ENCODE data around the gene LILRB3. TPM values are rescaled to one million over a fixed set of nuclear protein-coding genes. Genes with fewer than 3 reads are reported as not detected.
"Not testable (repeated sequence)": the region's sequence is repeated elsewhere in the genome, so short reads cannot be mapped to it uniquely, and the experiment has no call there.

LILRB3 gene
- total RNA-seq, 2 donors from 2014 or later = 0.43 to 0.47 TPM

GRCh38 chr19:54231077-54231931 lies 8.5 kb upstream of the LILRB3 start:
- Mint-ChIP-seq H3K27me3 (peaks cover 30 to 39% of the 10 kb centered on the region in 2 donors), H3K36me3 (no peaks in the 10 kb centered on the region), H3K4me1 (ENCODE audit: low read depth in 2 of 2) (peaks cover 4% of the 10 kb centered on the region in 2 donors), H3K27ac (no peak overlapping the region), H3K4me3 (no peak overlapping the region), H3K9me3 (no peaks in the 10 kb centered on the region)
- ATAC-seq (peak; percentile 90 to 91), DNase-seq (ENCODE audit: low spot score) (peak; percentile 92)

GRCh38 chr19:54230031-54230430 lies 7.2 kb upstream of the LILRB3 start:
- Mint-ChIP-seq H3K4me1 (ENCODE audit: low read depth in 2 of 2) (peaks cover 4% of the 10 kb centered on the region in 2 donors), H3K9me3 (no peaks in the 10 kb centered on the region), H3K4me3 (no peak overlapping the region), H3K27me3 (peaks cover 26 to 32% of the 10 kb centered on the region in 2 donors), H3K27ac (no peak overlapping the region), H3K36me3 (no peaks in the 10 kb centered on the region)
- no peak for ATAC-seq
- no peak for DNase-seq (ENCODE audit: low spot score)

- ATAC-seq (no peak), DNase-seq (ENCODE audit: low spot score) (no peak)
- Mint-ChIP-seq H3K27me3 (peaks cover 25 to 26% of the 10 kb centered on the region in 2 donors), H3K36me3 (no peaks in the 10 kb centered on the region), H3K4me1 (ENCODE audit: low read depth in 2 of 2) (peaks cover 4% of the 10 kb centered on the region in 2 donors), H3K9me3 (no peaks in the 10 kb centered on the region), H3K4me3 (no peak overlapping the region), H3K27ac (no peak overlapping the region)
Observed at GRCh38 chr19:54229146-54229545, 6.3 kb upstream of the LILRB3 start.

- not testable (repeated sequence) for ATAC-seq; H3K27ac Mint-ChIP-seq; H3K4me1 Mint-ChIP-seq (ENCODE audit: low read depth in 2 of 2); H3K36me3 Mint-ChIP-seq; DNase-seq (ENCODE audit: low spot score); H3K4me3 Mint-ChIP-seq; H3K9me3 Mint-ChIP-seq
- peaks cover 11 to 19% of the 10 kb centered on the region in 2 donors for H3K27me3 Mint-ChIP-seq
Observed at GRCh38 chr19:54224619-54225018, 1.8 kb upstream of the LILRB3 start.

GRCh38 chr19:54223937-54224281 lies 1.1 kb upstream of the LILRB3 start:
- not testable (repeated sequence) for DNase-seq (ENCODE audit: low spot score); H3K36me3 Mint-ChIP-seq; H3K4me3 Mint-ChIP-seq; H3K4me1 Mint-ChIP-seq (ENCODE audit: low read depth in 2 of 2); H3K9me3 Mint-ChIP-seq
- ATAC-seq = peak in 1 of 2 donors; percentile 34
- Mint-ChIP-seq H3K27me3 (peaks cover 6 to 15% of the 10 kb centered on the region in 2 donors), H3K27ac (peak overlapping the region in 1 of 2 donors; percentile 53)

GRCh38 chr19:54223277-54223936 lies 600 bp upstream of the LILRB3 start:
- H3K4me1 Mint-ChIP-seq (ENCODE audit: low read depth in 2 of 2); H3K36me3 Mint-ChIP-seq; H3K9me3 Mint-ChIP-seq; H3K4me3 Mint-ChIP-seq: not testable (repeated sequence)
- Mint-ChIP-seq H3K27ac (peak overlapping the region in 1 of 2 donors; percentile 53), H3K27me3 (peaks cover 4 to 14% of the 10 kb centered on the region in 2 donors)
- DNase-seq (ENCODE audit: low spot score) (peak; percentile 58), ATAC-seq (peak in 1 of 2 donors; percentile 22)

DNA sequence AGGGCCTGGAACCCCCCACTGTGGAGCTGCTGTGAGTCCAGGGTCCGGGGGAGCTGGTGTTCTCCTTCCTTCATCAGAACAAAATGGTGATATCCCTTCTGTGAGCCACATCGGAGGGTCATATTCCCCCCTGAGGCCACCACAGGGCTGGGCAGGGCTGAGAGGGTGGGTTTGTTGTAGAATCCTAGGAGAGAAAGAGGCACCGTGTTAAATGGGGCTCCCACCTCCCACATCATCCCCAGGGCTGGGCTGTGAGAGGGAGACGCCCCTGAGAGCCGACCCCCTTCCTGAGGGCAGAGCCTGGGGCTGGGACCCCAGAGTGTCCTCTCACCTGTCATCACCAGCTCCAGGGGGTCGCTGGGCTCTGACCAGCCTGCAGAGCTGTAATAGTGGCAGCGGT lies 860 bp downstream of the LILRB3 start:
- peaks cover 0 to 12% of the 10 kb centered on the region in 2 donors for H3K27me3 Mint-ChIP-seq
- not testable (repeated sequence) for H3K9me3 Mint-ChIP-seq; DNase-seq (ENCODE audit: low spot score); H3K4me3 Mint-ChIP-seq; ATAC-seq; H3K36me3 Mint-ChIP-seq; H3K4me1 Mint-ChIP-seq (ENCODE audit: low read depth in 2 of 2); H3K27ac Mint-ChIP-seq

DNA sequence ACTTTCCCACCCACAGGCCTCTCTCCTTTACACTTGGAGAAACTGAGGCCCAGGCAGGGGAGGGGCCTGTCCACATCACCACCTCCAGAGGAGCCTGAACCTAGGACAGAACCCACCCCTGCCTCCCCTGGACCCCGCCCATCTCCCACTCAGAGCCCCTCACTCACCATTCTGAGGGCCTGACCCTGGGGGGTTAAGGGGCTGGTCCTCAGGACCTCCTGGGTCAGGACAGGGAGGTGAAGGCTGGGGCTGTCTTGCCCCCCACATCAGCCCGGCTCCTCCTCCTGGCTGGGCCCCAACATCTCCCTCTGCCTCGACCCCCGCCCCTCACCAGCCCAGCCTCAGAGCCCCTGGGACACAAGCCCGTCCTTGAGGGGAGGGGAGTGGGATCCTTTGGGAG lies 3.1 kb downstream of the LILRB3 start:
- peaks cover 0 to 12% of the 10 kb centered on the region in 2 donors for H3K27me3 Mint-ChIP-seq
- H3K36me3 Mint-ChIP-seq; H3K4me3 Mint-ChIP-seq; H3K4me1 Mint-ChIP-seq (ENCODE audit: low read depth in 2 of 2); ATAC-seq; H3K9me3 Mint-ChIP-seq; H3K27ac Mint-ChIP-seq; DNase-seq (ENCODE audit: low spot score): not testable (repeated sequence)

DNA sequence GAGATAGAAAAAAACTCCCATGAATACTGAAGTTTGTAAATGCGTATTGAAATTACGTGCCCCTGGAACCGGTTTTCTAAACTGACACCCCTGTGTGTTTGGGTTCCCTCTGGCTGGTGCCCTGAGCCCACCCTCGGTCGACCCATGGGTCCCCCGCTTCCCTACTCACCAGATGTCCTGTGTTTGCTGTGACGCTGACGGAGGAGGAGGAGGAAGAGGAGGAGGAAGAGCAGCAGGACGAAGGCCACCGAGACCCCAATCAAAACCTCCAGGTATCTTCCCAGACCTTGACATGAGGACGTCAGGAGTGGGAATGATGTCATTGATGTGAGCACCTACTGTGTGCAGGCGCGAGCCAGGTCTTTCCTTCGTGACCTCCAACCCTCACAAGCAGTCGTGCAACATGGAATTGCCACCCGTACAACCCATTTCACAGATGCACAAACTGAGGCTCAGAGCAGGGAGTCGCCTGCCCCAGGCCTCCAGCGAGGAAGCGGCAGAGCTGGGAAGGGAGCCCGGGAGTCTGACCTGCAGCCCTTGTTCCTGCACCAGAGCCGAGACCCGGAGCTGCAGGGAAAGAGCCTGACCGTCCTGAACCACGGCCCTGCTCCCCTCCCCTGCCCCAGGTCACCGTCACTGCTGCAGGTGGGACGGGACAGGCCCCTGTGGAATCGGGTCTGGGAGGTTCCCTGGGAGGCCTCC lies 3.7 kb downstream of the LILRB3 start:
- peaks cover 0 to 12% of the 10 kb centered on the region in 2 donors for H3K27me3 Mint-ChIP-seq
- ATAC-seq (no peak), DNase-seq (ENCODE audit: low spot score) (no peak)
- no peaks in the 10 kb centered on the region for H3K36me3 Mint-ChIP-seq
- no peaks in the 10 kb centered on the region for H3K9me3 Mint-ChIP-seq
- H3K27ac Mint-ChIP-seq = no peak overlapping the region
- peaks cover 0 to 6% of the 10 kb centered on the region in 2 donors for H3K4me1 Mint-ChIP-seq (ENCODE audit: low read depth in 2 of 2)
- H3K4me3 Mint-ChIP-seq = no peak overlapping the region

GRCh38 chr19:54218259-54218658 lies 4.5 kb downstream of the LILRB3 start:
- Mint-ChIP-seq H3K4me3 (no peak overlapping the region), H3K27me3 (peaks cover 0 to 5% of the 10 kb centered on the region in 2 donors), H3K27ac (no peak overlapping the region), H3K9me3 (no peaks in the 10 kb centered on the region), H3K36me3 (no peaks in the 10 kb centered on the region), H3K4me1 (ENCODE audit: low read depth in 2 of 2) (peaks cover 0 to 2% of the 10 kb centered on the region in 2 donors)
- ATAC-seq (peak in 1 of 2 donors; percentile 24), DNase-seq (ENCODE audit: low spot score) (no peak)

GRCh38 chr19:54217517-54218247 lies 5.1 kb downstream of the LILRB3 start:
- ATAC-seq; H3K27me3 Mint-ChIP-seq; H3K36me3 Mint-ChIP-seq; H3K4me3 Mint-ChIP-seq; H3K27ac Mint-ChIP-seq; H3K4me1 Mint-ChIP-seq (ENCODE audit: low read depth in 2 of 2); DNase-seq (ENCODE audit: low spot score); H3K9me3 Mint-ChIP-seq: not testable (repeated sequence)

DNA sequence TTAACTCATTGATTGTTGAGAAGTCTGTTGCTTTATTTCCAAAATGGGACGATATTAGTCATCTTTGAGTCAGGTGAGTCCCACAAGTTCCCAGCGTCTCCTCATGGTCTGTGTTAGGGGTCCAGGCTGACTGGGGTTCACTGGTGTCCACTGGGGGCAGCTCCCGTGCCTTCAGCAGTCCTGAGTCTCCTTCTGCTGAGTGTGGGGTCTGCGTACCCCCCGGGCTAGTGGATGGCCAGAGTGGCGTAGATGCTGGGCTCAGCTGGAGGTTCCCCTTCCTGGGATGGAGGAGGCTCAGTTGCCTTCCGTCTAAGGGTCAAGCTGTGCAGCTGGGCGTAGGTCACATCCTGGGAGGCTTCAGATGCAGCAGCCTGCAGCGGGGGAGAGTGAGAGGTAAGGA lies 5.9 kb downstream of the LILRB3 start:
- peaks cover 0 to 3% of the 10 kb centered on the region in 2 donors for H3K27me3 Mint-ChIP-seq
- H3K4me1 Mint-ChIP-seq (ENCODE audit: low read depth in 2 of 2) = peaks cover 0 to 2% of the 10 kb centered on the region in 2 donors
- no peak for DNase-seq (ENCODE audit: low spot score)
- no peaks in the 10 kb centered on the region for H3K36me3 Mint-ChIP-seq
- ATAC-seq = no peak
- no peak overlapping the region for H3K4me3 Mint-ChIP-seq
- no peaks in the 10 kb centered on the region for H3K9me3 Mint-ChIP-seq
- H3K27ac Mint-ChIP-seq = peak overlapping the region in 1 of 2 donors; percentile 36

DNA sequence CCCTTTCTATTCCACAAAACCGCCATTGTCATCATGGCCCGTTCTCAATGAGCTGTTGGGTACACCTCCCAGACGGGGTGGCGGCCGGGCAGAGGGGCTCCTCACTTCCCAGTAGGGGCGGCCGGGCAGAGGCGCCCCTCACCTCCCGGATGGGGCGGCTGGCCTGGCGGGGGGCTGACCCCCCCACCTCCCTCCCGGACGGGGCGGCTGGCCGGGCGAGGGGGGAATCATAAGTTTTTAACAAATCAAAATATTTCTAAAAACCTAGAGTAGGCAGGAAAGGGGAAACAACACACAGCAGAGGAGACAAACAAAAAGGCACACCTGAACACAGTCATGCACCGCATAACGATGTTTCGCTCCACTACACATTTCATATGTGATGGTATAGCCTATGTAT lies 8.1 kb downstream of the LILRB3 start:
- H3K4me1 Mint-ChIP-seq (ENCODE audit: low read depth in 2 of 2) = peaks cover 14 to 16% of the 10 kb centered on the region in 2 donors
- H3K36me3 Mint-ChIP-seq; DNase-seq (ENCODE audit: low spot score); H3K27me3 Mint-ChIP-seq; H3K27ac Mint-ChIP-seq; ATAC-seq; H3K4me3 Mint-ChIP-seq; H3K9me3 Mint-ChIP-seq: not testable (repeated sequence)

Data from natural killer cell treated with Interleukin-12 subunit alpha and Interleukin-12 subunit beta and Interleukin-15 and Interleukin-18, amount 100 ng/mL, for 72 hours (primary cell).